HCT116 (cell line): ENCODE measurements around the gene TACC3. TPM values are rescaled to one million over a fixed set of nuclear protein-coding genes. Genes with fewer than 3 reads are reported as not detected.

Source experiments
- ATAC-seq: fragments of 200-7000 bp; cut with Tn5 transposase; 2 replicates; pipeline ENCODE4 v1.9.1; 2020; ENCODE audit warnings: mild to moderate bottlenecking, moderate library complexity
- BruUV-seq: library from RNA; stranded (reverse); fragments of 400-500 nt; replicated peaks from 2 replicates; lab custom pipeline; 2021; lab: Mats Ljungman, UMichigan
- CTCF ChIA-PET: fragments of 300-600 bp; sonication (Branson Sonifier 250); formaldehyde crosslinking; loops from one replicate; lab custom pipeline; 2021; ENCODE audit warnings: antibody characterized with exemption; lab: Charles Lee
- POLR2A ChIA-PET: fragments of 300-600, 350-600 bp; sonication (Branson Sonifier 250); formaldehyde crosslinking; loops from one replicate; lab custom pipeline; 2021; ENCODE audit warnings: antibody characterized with exemption; lab: Charles Lee
- RAD21 ChIA-PET, 2 experiments: fragments of 300-600 bp; sonication (Branson Sonifier 250); formaldehyde crosslinking; loops; one replicate each; lab custom pipeline; 2023; ENCODE audit warnings: low total read pairs in 2 of 2; ENCODE audit not compliant: uncharacterized antibody in 2 of 2, unreplicated experiment in 2 of 2, low non-redundant PET in 1 of 2; lab: Charles Lee
- DNase-seq: peaks from one replicate; pipeline ENCODE4 v3.0.0-alpha.2; 2010; ENCODE audit warnings: low read depth, low spot score
- H2AFZ ChIP-seq: fragments of 200-600 bp; shearing (Covaris generic), sonication (generic); 2 replicates; pipeline ENCODE4 v1.6.1; 2017; ENCODE audit warnings: low read depth, mixed run types, mixed read lengths, antibody characterized with exemption, low read length; ENCODE audit not compliant: poor library complexity, severe bottlenecking
- H3K27ac ChIP-seq: 2 replicates; pipeline ENCODE4 v1.5.1; 2012; ENCODE audit warnings: low read depth, low read length
- H3K27me3 ChIP-seq: fragments of 200-600 bp; sonication (generic); 2 replicates; pipeline ENCODE4 v1.6.1; 2016; ENCODE audit warnings: mixed run types, low read length, mixed read lengths; ENCODE audit not compliant: insufficient read depth
- H3K36me3 ChIP-seq, 2 experiments: fragments of 200-500 bp in 1 of 2; fragments of 200-600 bp in 1 of 2; sonication (Bioruptor generic) in 1 of 2; sonication (generic) in 1 of 2; 2 replicates each; pipeline versions ENCODE4 v1.5.1 to v1.6.1; 2014 to 2016; ENCODE audit warnings: low read length in 2 of 2, inconsistent platforms in 1 of 2, mixed read lengths in 1 of 2, mixed run types in 1 of 2; ENCODE audit not compliant: insufficient read depth in 2 of 2, control insufficient read depth in 1 of 2
- H3K4me1 ChIP-seq, 2 experiments: fragments of 200-600 bp in 1 of 2; sonication (generic) in 1 of 2; 2 replicates each; pipeline versions ENCODE4 v1.5.1 to v1.6.1; 2012 to 2017; ENCODE audit warnings: low read length in 2 of 2, inconsistent platforms in 1 of 2, mild to moderate bottlenecking in 1 of 2, mixed read lengths in 1 of 2, mixed run types in 1 of 2, moderate library complexity in 1 of 2; ENCODE audit not compliant: insufficient read depth in 2 of 2, control insufficient read depth in 1 of 2
- H3K4me2 ChIP-seq: fragments of 200-600 bp; sonication (generic); 2 replicates; pipeline ENCODE4 v1.6.1; 2017; ENCODE audit warnings: mixed run types, low read length, mixed read lengths
- H3K4me3 ChIP-seq, 2 experiments: fragments of 200-600 bp in 1 of 2; sonication (generic) in 1 of 2; replicated peaks in 1 of 2; 2 replicates each; pipeline ENCODE4 v1.5.1; 2011 to 2016; ENCODE audit warnings: low read length in 2 of 2, control low read depth in 1 of 2, low read depth in 1 of 2, mild to moderate bottlenecking in 1 of 2, mixed read lengths in 1 of 2, mixed run types in 1 of 2
- H3K79me2 ChIP-seq: fragments of 200-600 bp; sonication (generic); 2 replicates; pipeline ENCODE4 v1.6.1; 2017; ENCODE audit warnings: mild to moderate bottlenecking, mixed run types, low read length, moderate library complexity, mixed read lengths; ENCODE audit not compliant: insufficient read depth
- H3K9ac ChIP-seq: fragments of 200-600 bp; sonication (generic); 2 replicates; pipeline ENCODE4 v1.6.1; 2016; ENCODE audit warnings: low read length, mixed read lengths
- H3K9me2 ChIP-seq: fragments of 200-600 bp; sonication (generic), shearing (Covaris generic); 2 replicates; pipeline ENCODE4 v1.6.1; 2017; ENCODE audit warnings: mixed run types, mild to moderate bottlenecking, moderate library complexity; ENCODE audit not compliant: insufficient read depth
- H3K9me3 ChIP-seq, 2 experiments: fragments of 200-500 bp in 1 of 2; fragments of 200-600 bp in 1 of 2; sonication (Bioruptor generic) in 1 of 2; sonication (generic) in 1 of 2; 2 replicates each; pipeline ENCODE4 v1.6.1; 2014 to 2017; ENCODE audit warnings: low read length in 2 of 2, mixed read lengths in 2 of 2, inconsistent platforms in 1 of 2, low read depth in 1 of 2, mild to moderate bottlenecking in 1 of 2, mixed run types in 1 of 2, moderate library complexity in 1 of 2; ENCODE audit not compliant: control insufficient read depth in 1 of 2, insufficient read depth in 1 of 2
- H4K20me1 ChIP-seq: fragments of 200-600 bp; sonication (generic), shearing (Covaris generic); 2 replicates; pipeline ENCODE4 v1.6.1; 2017; ENCODE audit warnings: mixed run types, mild to moderate bottlenecking, moderate library complexity; ENCODE audit not compliant: insufficient read depth
- CEBPB ChIP-seq: IDR thresholded peaks from 2 replicates; pipeline ENCODE4 v1.6.1; 2012; ENCODE audit warnings: low read depth
- ELF1 ChIP-seq: IDR thresholded peaks from 2 replicates; pipeline ENCODE4 v1.6.1; 2012; ENCODE audit warnings: low read depth, borderline replicate concordance
- POLR2A ChIP-seq: IDR thresholded peaks from 2 replicates; pipeline ENCODE4 v1.7.0; 2011; ENCODE audit warnings: borderline replicate concordance; ENCODE audit not compliant: insufficient read depth, insufficient read length; ENCODE audit errors: extremely low read depth
- POLR2AphosphoS5 ChIP-seq: IDR thresholded peaks from 2 replicates; pipeline ENCODE4 v1.6.1; 2011; ENCODE audit warnings: mild to moderate bottlenecking, low read depth, low read length, moderate library complexity
- SP1 ChIP-seq: IDR thresholded peaks from 2 replicates; pipeline ENCODE4 v1.6.1; 2012; ENCODE audit warnings: low read depth
- TCF7L2 ChIP-seq: IDR thresholded peaks from 2 replicates; pipeline ENCODE4 v1.7.0; 2011; ENCODE audit warnings: borderline replicate concordance, inconsistent platforms; ENCODE audit not compliant: insufficient read depth, insufficient read length; ENCODE audit errors: extremely low read depth
- ZFX ChIP-seq: fragments of 450-650 bp; IDR thresholded peaks from 2 replicates; pipeline ENCODE4 v1.6.1; 2017
- intact Hi-C: fragments of 100-400 bp; cut with micrococcal nuclease; formaldehyde crosslinking; loops from 2 replicates; pipeline ENCODE4 v1.10.0; 2022
- total RNA-seq: library from RNA; stranded (reverse); gene quantifications from one replicate; pipeline ENCODE4 v1.2.1, GENCODE V29; 2021; ENCODE audit not compliant: unreplicated experiment
- TF ChIP-seq, protein P1 (sequence below): IDR thresholded peaks from 2 replicates; pipeline ENCODE4 v1.6.1; 2012

The TACC3 gene
- total RNA-seq, 1 experiment from 2014 or later = 106 TPM

DNA sequence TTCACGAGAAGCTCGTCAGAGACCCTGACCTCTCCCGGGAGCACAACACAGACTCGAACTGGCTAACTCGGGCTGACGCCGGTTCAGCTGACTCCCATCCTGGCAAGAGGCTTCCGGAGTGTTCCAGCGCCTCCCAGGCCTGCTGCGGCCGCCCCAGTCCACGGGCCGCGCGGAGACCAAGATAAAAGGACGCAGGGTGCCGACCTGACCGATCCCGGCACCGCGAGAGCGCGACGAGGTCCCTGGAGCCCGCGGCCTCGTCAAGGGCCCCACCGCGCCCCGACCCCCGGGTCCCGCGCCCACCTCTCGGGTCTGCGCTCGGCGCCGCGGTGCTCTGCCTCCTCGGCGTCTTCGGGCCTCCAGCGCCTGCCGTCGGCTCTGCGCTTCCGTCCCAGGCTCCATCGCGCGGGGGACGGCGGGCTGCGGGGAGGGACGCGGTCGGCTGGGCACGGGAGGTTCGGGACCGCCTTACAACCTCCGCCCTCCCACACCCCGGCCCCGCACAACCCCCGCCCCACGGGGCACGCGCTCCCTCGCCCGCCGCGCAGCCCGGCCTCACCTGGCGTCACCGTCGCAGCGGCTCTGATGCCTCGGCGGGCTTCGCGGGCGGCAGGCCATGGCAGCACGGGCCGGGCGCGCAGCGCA is 9.6 kb upstream of the TACC3 start:
- CTCF ChIA-PET = interaction anchor here (0.7 to 1.8 kb wide), 4 partner anchors 15 to 199 kb away, joined by 3 to 10 read pairs (median 3); no protein-coding TSS in a partner anchor

DNA sequence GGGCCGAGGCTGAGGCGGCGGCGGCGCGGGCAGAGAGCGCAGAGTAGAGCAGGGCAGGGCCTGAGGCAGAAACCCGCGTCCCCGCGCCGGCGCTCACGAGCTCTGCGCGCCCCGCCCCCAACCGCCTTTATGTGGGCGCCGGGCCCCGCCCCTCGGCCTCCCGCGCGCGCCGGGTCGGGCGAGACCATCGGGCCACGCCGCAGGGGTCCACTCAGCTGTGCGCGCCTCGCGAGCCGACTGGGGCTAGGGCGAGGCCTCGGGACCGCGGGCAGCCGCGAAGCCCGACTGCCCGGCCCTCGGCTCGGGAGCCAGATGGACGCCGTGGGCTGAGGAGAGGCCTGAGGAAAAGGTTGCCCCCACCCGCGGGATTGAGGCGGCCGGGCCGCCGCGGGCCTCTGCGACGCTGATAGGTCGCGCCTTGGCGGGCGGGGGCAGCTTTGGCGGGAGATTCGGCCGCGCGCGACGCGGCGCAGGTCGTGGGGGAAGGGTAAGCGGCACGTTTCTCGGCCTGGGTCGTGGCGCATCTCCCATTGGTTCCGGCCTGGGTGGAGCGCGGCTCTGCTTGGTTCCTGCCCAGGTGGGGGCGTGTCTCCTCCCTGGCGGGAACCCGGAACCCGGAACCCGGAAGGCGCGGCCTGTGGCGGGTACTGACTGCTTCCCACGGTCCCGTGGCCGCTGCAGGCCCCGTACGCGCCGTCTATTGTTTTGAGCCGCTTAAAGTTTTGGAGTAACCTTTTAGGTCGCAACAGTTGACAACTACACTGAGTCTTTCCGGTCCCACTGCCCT is 8.9 kb upstream of the TACC3 start, which contains the start of gene SLBP:
SLBP (minus strand) TSS at position 104 of the 787 bp plus-strand sequence. CDS start 131 bp downstream, outside the sequence.
- H3K79me2 ChIP-seq = peaks cover 84% of the 10 kb centered on the region
- no peaks in the 10 kb centered on the region for H3K27me3 ChIP-seq
- peak within 1 kb of the TSS; percentile 71 to 98 for H3K4me3 ChIP-seq
- H3K4me1 ChIP-seq = peaks cover 11 to 39% of the 10 kb centered on the region in 2 experiments; a peak in 3 of 4 replicates
- intact Hi-C loops = no loop called here
- H3K9ac ChIP-seq = peak within 1 kb of the TSS; percentile 95
- H3K27ac ChIP-seq = peak within 1 kb of the TSS; percentile 100
- no peak within 1 kb of the TSS for H2AFZ ChIP-seq
- H4K20me1 ChIP-seq = peaks cover 21% of the 10 kb centered on the region; the same call in 1 of the 2 replicates
- ChIA-PET POLR2A (interaction anchor here (0.9 to 1.7 kb wide), 5 partner anchors 8 to 29 kb away, joined by 3 to 19 read pairs (median 5); partner anchors contain the start of genes TACC3 and TMEM129), CTCF (interaction anchor here (0.7 to 1.8 kb wide), 4 partner anchors 14 to 199 kb away, joined by 3 to 10 read pairs (median 3); no protein-coding TSS in a partner anchor)
- ATAC-seq (peak; percentile 85), DNase-seq (peak; percentile 93)
- H3K9me2 ChIP-seq = no peaks in the 10 kb centered on the region
- H3K36me3 ChIP-seq = peaks cover 2 to 19% of the 10 kb centered on the region in 2 experiments; a peak in 2 of 4 replicates
- no TSS peak for BruUV-seq
- TF ChIP-seq ZFX (peak; percentile 47; the same call in 1 of the 2 replicates), TCF7L2 (peak; percentile 68), POLR2AphosphoS5 (peak; percentile 88), POLR2A (peak; percentile 79), CEBPB (no peak)
- TF ChIP-seq, all 23 proteins: peak for 4
- Histone ChIP-seq H3K4me2 (peak within 1 kb of the TSS; percentile 92), H3K9me3 (no peaks in the 10 kb centered on the region)
- RAD21 ChIA-PET = no interaction called here

More for the DNA sequence above, 9.6 kb upstream of the TACC3 start:
- DNase-seq (no peak), ATAC-seq (peak; percentile 21)
- no TSS peak for BruUV-seq
- ChIA-PET POLR2A (interaction anchor here (0.9 to 1.7 kb wide), 5 partner anchors 9 to 29 kb away, joined by 3 to 19 read pairs (median 5); partner anchors contain the start of genes TACC3 and TMEM129), RAD21 (no interaction called here)
- Histone ChIP-seq H2AFZ (no peak overlapping the region), H3K4me2 (peak overlapping the region; percentile 92), H3K4me1 (peaks cover 11 to 39% of the 10 kb centered on the region in 2 experiments; a peak in 3 of 4 replicates), H4K20me1 (peaks cover 21% of the 10 kb centered on the region; the same call in 1 of the 2 replicates), H3K27me3 (no peaks in the 10 kb centered on the region), H3K9me2 (no peaks in the 10 kb centered on the region), H3K79me2 (peaks cover 88% of the 10 kb centered on the region), H3K27ac (peak overlapping the region; percentile 100), H3K36me3 (peaks cover 2 to 19% of the 10 kb centered on the region in 2 experiments; a peak in 2 of 4 replicates), H3K4me3 (peak overlapping the region; percentile 71 to 98), H3K9me3 (no peaks in the 10 kb centered on the region), H3K9ac (peak overlapping the region; percentile 95)
- peak; percentile 82 for TF ChIP-seq ZFX
- TF ChIP-seq, protein P1, sequence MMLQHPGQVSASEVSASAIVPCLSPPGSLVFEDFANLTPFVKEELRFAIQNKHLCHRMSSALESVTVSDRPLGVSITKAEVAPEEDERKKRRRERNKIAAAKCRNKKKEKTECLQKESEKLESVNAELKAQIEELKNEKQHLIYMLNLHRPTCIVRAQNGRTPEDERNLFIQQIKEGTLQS = no peak
- TF ChIP-seq ELF1 = no peak
- TF ChIP-seq TCF7L2 = peak; percentile 16
- TF ChIP-seq SP1 = no peak
- intact Hi-C loops = no loop called here
